GM21723 (cell line): ENCODE results near the gene IFITM1.
"Not testable (repeated sequence)": the region's sequence is repeated elsewhere in the genome, so short reads cannot be mapped to it uniquely, and the experiment has no call there.

Experiments used
- ATAC-seq: cut with Tn5 transposase; IDR thresholded peaks from one replicate; pipeline ENCODE4 v1.9.1; 2021; ENCODE audit warnings: mild to moderate bottlenecking, moderate library complexity; ENCODE audit not compliant: unreplicated experiment

Gene IFITM1

DNA sequence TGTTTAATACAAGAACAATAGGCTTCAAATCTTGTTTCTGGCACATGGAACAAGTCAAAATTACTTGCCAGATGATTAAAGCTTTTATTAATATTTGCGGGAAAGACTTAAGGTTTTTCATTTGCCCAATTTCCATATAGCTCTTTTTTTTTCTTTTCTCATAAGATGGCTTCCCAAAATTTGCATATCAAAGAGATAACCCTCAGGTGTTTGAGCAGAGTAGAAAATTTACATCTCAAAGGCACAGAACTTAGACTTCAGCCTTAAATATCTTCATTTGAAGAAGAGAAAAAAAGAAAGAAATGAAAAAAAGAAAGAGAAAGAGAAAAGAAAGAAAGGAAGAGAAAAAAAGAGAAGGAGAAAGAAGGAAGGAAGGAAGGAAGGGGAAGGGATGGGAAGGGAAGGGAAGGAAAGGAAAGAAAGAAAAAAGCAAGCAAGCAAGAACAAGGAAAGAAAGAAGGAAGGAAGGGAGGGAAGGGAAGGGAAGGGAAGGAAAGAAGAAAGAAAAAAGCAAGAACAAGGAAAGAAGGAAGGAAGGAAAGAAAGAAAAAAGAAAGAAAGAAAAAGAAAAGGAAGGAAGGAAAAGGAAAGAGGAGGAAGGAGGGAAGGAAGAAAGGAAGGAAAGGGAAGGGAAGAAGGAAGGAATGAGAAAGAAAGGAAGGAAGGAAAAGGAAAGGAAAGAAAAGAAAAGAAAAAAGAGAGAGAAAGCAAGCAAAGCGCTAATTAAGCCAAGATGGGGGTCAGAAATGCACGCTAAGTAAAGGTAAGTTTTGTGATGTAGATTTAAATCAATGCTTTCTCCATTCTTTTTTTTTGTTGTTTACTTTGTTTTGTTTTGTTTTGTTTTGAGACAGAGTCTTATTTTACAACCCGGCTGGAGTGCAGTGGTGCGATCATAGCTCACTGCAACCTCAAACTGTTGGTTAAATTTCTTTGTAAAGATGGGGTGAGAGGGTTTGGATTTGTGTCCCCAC is 27.0 kb downstream of the IFITM1 start:
- ATAC-seq = no peak

DNA sequence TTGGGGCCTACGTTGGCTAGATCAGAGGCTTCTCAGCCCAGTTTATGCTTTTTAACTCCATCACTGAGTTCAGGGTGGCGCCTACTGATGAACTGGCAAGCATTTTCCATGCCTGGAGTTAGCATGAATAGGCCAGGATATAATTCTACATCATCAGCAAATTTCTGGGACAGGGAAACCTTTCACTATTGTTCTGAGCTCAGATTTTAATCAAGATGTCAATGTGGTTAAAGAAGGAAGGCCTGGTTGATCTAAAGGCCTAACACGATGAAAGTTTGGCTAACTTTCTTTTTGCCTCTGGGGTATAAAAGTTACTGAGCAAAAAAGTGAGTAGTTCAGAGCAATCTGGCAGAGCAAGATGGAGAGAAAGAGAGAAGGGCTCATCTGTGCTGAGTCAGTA is 28.5 kb downstream of the IFITM1 start:
- ATAC-seq = no peak

DNA sequence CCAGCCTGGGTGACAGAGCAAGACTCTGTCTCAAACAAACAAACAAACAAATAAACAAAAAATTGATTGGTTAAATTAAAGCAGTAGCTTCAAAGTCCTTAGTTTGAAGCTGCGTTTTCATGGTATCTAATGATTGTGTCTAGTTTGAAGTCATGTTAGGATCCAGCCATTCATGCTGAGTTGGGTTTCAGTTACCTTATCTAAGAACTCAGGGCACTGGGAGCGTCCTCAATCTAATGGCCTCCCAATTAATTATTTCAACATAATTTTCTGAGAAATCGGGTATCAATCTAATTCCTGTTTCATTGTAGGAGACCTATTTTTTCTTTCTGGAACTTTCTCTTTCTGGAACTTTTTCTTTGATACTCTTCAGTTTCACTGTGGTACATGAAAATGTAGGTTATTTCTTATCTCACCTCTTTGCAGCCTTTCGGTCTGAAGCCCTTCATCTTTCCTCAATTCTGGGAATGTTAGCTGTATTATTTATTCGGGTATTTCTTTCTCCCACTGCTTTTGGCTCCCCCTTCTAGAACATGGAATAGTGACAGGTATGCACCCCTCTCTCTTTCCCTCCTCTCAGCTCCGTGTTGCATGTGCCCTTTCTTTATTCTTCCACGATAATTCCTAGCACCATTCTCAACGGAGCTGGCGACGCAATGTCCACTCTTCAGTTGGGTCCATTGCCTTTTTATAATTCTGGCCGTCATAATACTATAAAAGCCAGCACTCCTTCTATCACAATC is 31.2 kb downstream of the IFITM1 start:
- no peak for ATAC-seq

DNA sequence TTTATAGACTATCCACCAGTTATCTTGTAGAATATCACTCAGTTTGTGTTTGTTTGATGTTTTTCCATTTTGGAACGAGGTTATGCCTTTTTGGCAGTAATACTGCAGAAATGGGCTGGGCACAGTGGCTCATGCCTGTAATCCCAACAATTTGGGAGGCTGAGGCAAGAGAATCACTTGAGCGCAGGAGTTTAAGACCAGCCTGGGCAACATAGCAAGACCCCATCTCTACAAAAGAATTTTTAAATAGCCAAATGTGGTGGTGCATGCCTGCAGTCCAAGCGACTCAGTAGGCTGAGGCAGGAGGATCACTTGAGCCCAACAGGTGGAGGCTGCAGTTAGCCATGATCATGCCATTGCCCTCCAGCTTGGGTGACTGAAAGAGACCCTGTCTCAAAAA is 32.7 kb downstream of the IFITM1 start:
- no peak for ATAC-seq

DNA sequence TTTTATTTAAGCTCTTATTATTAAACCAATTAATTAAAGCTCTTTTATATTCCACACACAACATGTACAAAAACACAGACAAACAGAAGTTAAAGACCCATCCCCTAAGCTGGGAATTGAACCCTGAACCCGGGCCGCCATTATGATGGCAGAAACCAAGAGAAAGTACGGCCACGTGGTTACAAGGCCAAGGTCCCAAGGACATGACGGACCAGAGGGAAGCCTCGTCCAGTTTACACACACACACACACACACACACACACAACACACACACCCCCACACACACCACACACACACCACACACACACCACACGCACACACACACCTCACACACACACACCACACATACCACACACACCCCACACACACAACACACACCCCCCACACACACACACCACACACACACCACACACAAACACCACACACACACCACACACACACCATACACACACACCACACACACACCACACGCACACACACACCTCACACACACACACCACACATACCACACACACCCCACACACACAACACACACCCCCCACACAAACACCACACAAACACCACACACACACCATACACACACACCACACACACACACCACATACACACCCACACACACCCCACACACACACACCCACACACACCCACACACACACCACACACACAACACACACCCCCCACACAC is 35.6 kb downstream of the IFITM1 start:
- ATAC-seq = not testable (repeated sequence)

DNA sequence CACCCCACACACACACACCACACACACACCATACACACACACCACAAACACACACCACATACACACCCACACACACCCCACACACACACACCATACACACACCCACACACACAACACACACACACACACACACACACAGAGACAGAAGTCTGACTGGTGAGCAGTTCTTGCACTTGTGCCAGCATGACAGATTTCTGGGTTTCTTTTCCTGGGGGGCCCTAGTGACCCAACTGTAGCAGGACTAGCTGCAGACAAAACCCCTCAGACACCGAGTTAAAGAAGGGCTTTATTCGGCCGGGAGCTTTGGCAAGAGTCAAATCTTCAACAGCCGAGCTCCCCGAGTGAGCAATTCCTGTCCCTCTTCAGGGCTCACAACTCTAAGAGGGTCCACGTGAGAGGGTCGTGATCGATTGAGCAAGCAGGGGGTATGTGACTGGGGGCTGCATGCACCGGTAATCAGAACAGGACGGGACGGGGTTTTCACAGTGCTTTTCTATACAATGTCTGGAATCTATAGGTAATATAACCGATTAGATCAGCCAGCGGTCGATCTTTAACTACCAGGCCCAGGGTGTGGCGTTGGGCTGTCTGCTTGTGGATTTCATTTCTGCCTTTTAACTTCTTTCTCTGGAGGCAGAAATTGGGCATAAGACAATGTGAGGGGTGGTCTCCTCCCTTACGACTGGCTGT is 36.3 kb downstream of the IFITM1 start:
- not testable (repeated sequence) for ATAC-seq

DNA sequence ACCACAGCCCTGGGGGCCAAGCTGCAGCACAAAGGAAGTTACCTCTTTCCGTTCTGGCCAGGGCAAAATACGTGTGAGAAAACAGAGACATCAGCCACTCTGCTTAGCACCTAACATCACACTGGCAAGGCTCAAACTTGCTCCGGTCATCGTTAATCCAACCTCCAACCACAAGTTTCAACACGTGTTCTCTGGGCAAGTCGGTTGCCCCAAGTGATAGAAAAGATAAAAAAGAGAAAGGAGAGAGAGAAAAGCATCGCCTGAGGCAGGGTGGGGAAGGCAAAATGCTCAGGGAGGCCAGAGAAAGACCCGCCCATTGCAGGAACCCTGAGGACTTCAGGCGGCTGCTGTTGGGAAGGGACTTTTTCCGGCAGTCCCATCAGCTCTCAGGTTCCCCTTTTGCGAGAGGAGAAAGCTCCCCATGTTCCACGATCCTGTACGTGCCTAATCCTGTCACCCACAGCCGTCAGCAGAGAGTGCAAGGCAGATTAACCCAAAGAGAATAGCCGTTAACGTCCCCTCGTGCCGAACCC is 36.9 kb downstream of the IFITM1 start:
- no peak for ATAC-seq

DNA sequence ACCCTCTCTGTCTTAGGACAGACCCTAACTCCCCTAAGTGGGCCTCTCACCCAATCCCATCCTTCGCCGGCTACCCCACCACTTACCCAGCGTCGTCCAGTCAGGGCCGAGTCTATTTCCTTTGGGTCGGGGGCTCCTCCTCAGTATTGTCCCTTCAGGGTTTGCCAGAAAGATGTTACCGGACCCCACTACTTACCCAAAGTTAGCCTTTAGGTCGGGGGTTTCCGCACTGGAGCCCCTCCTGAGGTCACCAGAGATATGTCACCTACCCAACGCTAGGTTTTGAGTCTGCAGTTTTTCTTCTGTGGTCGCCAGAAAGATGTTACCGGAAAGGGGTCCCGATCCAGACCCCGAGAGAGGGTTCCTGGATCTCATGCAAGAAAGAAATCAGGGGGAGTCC is 37.6 kb downstream of the IFITM1 start:
- ATAC-seq = no peak

DNA sequence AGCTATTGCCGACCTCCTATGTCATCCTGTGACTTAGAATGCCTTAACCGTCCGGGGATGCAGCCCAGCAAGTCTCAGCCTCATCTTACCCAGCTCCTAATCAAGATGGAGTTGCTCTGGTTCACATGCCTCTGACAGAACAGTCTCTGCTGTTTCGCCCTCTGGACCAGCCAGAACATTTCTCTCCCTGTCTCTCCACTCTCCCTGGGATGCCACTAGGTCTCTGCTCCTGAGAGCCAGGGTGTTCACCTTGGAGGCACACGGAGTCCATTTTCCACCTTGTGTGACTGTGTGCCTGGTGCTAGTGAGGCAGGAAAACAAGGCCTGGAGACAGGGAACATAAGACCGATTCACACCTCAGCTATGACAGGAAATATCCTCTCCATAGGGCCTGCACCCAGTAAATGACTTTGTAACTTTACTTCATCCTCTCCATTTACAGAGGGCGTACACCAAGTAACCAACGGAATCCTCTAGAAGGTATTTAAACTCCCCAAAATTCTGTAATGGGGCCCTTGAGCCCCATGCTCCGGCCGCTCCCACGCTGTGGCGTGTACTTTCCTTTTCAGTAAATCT is 38.7 kb downstream of the IFITM1 start:
- ATAC-seq = no peak

DNA sequence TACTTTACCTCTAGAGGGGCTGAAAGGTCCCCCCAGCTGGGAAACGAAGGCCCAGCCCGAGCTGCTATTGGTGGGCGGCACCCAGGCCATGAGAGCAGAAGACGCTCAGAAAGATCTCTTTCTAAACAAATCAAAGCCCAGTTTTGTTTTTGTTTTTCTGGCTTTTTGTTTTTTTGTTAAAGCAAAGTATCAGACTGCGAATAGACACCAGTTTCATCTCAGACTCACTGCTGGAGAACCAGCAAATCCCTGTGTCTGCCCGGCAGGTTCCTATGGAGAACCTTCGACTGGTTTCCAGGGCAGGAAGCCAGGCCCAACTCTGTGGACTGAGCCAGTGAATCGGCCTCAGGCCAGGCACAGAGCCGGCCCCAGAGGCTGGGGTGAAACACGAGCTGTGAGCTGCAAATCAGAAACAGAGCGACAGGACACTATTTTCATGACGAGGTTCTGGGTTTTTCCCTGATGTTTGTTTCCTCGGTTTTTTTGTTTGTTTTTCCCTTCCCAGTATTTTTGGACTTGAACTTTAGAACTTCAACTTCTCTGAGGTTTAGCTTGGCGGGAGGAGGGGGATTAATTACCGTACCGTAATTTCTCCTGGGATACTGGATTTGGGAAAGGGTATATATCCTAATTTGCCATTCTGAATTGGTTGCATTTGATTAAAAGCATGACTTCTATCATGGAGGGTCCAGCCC is 39.5 kb downstream of the IFITM1 start:
- ATAC-seq = no peak

DNA sequence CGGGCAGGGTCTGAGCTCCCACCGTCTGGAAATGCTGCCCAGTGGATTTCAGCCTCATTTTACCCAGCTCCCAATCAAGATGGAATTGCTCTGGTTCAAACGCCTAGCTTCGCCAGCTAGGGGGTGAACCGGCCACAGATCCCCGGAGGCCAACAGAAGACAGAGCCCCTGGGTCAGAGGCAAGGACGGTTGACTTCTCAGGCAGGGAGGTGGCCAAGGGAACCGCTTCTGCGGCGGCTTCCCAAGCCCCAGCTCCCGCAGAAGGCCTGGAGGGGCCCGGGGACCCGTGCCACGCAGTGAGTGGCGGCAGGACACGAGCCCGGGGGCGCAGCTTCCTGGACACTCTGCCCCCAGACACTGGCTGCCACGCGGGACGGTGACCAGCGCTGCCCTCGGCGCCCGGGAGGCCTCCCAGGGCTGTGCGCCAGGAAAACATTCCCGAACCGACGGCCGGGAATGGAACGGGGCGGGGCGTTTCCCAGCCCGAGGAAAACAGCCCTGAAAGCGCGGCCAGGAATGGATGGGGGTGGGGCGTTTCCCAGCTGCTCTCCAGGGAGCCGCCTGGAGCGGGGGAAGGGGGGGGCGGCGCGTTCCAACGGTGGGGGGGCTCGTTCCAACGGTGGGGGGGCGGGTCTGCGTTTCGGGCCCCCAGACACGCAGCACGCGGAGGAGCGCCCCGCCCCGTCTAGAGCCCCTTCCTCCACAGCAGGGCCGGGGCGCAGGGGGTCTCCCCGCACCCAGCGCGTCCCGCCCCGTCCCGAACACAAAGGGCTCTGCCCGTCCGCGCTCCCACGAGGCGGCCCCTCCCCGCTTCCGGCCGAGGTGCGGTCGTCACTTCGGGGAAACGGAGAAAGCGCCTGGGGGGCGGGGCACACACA is 42.0 kb downstream of the IFITM1 start:
- peak; percentile 56 for ATAC-seq

DNA sequence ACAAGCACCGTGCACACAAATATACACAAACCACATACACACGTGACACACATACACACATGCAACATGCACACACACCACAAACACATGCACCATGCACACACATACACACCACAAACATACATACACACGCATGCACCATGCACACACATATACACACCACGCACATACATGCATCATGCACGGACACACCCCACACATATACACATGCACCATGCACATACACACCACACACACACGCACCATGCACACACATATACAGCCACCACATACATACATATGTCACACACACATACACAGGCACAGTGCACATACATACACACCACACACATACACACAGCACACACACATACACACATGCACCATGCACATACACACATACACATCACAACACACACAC is 42.8 kb downstream of the IFITM1 start:
- ATAC-seq = no peak

DNA sequence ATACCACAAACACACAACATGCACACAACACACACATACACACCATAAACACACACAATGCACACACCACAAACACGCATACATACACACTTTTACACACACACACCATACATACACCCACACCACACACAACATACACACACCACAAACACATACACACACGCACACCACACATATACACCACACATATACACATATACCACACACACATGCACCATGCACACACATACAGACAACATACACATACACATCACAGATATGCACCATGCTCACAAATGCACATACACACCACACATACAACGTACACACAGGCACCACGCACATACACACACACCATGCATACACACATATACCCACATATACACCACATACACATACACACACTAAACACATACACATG is 43.7 kb downstream of the IFITM1 start:
- ATAC-seq = no peak

DNA sequence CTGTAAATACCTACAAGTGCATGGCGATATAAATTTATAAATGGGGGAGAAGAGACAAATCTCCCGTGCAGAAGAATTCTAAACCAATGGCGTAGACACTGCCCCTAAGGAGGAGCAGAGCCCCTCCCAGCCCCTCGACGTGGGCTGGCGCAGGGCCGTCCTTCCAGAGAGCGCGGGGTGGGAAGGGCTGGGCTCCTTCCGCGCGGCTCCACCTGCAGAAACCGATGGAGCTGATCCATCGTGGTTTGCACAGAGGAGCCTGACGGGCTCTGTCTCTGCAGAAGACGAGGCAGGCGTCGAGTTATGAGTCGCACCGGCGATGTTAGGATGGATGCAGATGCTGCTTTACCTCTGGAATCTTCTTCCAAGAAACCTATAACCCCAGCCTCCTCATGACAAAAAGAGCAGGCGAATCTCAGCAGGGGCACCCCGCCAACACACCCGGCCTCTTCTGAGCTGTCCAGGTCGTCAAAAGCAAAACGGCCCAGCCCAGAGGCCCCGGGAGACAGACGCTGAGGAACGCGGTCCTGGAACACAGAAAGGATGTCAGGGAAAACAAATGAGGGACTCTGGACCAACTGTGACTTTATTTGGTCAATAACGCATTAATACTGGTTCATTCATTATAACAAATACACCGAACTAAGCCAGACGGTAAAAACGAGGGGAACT is 44.4 kb downstream of the IFITM1 start:
- ATAC-seq = no peak

DNA sequence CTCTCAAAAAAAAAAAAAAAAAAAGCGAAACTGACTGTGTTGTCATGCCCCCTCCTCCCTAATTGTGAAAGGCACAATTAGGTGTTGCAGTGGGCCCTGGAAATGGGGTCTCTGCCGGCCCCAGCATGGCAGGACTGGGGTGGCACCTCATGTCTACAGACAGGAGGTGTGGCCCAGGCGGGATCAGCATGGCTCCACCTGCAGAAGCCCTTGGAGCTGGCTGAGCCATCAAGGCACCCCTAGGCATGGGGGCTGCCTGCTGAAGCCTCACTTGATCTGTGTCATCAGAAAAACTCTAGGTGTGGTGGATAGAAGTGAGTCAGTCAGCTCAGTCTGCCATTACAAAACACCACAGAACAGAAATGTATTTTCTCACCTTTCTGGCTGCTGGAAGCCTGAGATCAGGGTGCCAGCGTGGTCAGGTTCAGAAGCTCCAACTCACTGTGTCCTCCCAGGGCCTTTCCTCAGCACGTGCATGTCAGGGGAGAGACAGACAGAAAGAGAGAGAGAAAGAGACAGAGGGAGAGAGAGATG is 45.4 kb downstream of the IFITM1 start:
- no peak for ATAC-seq

DNA sequence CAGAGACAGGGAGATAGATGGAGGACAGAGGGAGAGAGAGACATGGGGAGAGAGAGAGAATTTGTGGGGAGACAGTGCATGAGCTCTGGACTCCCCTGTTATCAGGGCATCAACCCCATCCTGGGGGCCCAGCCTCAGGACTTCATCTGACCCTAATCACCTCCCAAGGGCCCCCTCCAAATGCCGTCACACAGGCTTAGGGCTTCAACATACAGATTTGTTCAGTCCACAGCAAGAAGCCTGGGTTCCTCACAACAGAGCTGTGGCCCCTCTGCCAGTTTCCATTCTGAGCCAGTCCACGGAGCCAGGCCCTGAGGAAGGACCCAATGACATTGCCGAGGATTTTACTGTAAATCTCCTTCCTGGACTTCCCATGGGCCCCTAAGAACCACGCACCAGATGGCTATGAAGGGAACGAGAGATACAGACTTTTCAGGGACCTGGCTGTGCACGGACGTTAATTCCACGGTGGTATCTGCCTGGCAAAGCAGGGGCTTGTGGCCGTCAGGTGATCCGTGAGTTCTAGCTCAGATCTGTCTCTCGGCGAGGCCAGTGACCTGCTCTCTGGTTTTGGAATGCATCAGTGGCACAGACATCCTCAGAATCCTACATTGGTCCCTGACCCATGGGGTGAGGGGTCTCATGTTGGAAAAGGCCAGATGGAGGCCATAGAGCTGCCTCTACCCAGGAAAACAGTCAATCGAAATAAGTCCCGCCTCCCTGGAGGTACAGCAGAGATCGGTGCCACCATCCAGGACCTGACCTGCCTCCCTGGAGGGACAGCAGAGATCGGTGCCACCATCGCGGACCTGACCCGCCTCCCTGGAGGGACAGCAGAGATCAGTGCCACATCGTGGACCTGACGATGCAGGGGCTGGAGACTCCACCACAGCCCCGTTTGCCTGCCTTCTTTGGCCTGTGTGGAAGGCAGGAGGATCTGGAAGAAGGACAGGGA is 46.8 kb downstream of the IFITM1 start:
- ATAC-seq = no peak
